Immature natural killer cell (primary cell): ENCODE data around the gene RAX. TPM values are rescaled to one million over a fixed set of nuclear protein-coding genes. Genes with fewer than 3 reads are reported as not detected.

ENCODE experiments used
- DNase-seq, 3 donors: peaks; one replicate each; pipeline ENCODE4 v3.0.0; 2022; ENCODE audit warnings: mixed read lengths in 1 of 3
- H3K27ac Mint-ChIP-seq, 6 donors: one replicate each; pipeline ENCODE4 v1.8.0; 2020; ENCODE audit warnings: mixed read lengths in 6 of 6, mild to moderate bottlenecking in 5 of 6, inconsistent platforms in 4 of 6, moderate library complexity in 3 of 6
- H3K27me3 Mint-ChIP-seq, 3 donors: one replicate each; pipeline ENCODE4 v1.8.0; 2020 to 2021; ENCODE audit warnings: low read depth in 3 of 3, mild to moderate bottlenecking in 3 of 3, mixed read lengths in 3 of 3, moderate library complexity in 3 of 3, inconsistent platforms in 1 of 3
- H3K36me3 Mint-ChIP-seq, 3 donors: one replicate each; pipeline ENCODE4 v1.8.0; 2020; ENCODE audit warnings: mixed read lengths in 3 of 3, inconsistent platforms in 2 of 3, mild to moderate bottlenecking in 2 of 3
- H3K4me1 Mint-ChIP-seq, 2 donors: one replicate each; pipeline ENCODE4 v1.8.0; 2020; ENCODE audit warnings: inconsistent platforms in 2 of 2, mild to moderate bottlenecking in 2 of 2, mixed read lengths in 2 of 2, moderate library complexity in 1 of 2
- H3K4me3 Mint-ChIP-seq, 5 donors: one replicate each; pipeline ENCODE4 v1.8.0; 2020; ENCODE audit warnings: mild to moderate bottlenecking in 5 of 5, mixed read lengths in 5 of 5, inconsistent platforms in 3 of 5, moderate library complexity in 3 of 5
- H3K9me3 Mint-ChIP-seq, 6 donors: one replicate each; pipeline ENCODE4 v1.8.0; 2020; ENCODE audit warnings: mild to moderate bottlenecking in 6 of 6, mixed read lengths in 6 of 6, inconsistent platforms in 4 of 6, moderate library complexity in 3 of 6
- polyA plus RNA-seq, 3 donors: library from polyadenylated mRNA; unstranded; fragments of 300-500 nt; fragmentation: Illumina TruSeq; gene quantifications; one replicate each; pipeline ENCODE4 v1.2.3, GENCODE V29; 2021

Gene RAX
- polyA plus RNA-seq, 3 donors from 2014 or later: not detected

- Mint-ChIP-seq H3K4me1 (no peaks in the 10 kb centered on the region), H3K27ac (no peak overlapping the region)
Measured at GRCh38 chr18:59286341-59286740, 13.1 kb upstream of the RAX start.

GRCh38 chr18:59282341-59282740 lies 9.1 kb upstream of the RAX start:
- H3K4me3 Mint-ChIP-seq: no peak overlapping the region
- no peaks in the 10 kb centered on the region for H3K36me3 Mint-ChIP-seq
- H3K4me1 Mint-ChIP-seq: no peaks in the 10 kb centered on the region
- peaks cover 6 to 9% (median 8%) of the 10 kb centered on the region in 3 donors for H3K27me3 Mint-ChIP-seq
- DNase-seq: no peak
- H3K9me3 Mint-ChIP-seq: peaks cover 0 to 6% (median 0%) of the 10 kb centered on the region in 6 donors
- no peak overlapping the region for H3K27ac Mint-ChIP-seq

More at GRCh38 chr18:59286341-59286740, 13.1 kb upstream of the RAX start:
- Mint-ChIP-seq H3K27me3 (peaks cover 3 to 9% (median 7%) of the 10 kb centered on the region in 3 donors), H3K36me3 (no peaks in the 10 kb centered on the region), H3K9me3 (peaks cover 0 to 13% (median 0%) of the 10 kb centered on the region in 6 donors), H3K4me3 (no peak overlapping the region)
- DNase-seq: no peak

GRCh38 chr18:59279722-59280121 lies 6.5 kb upstream of the RAX start:
- DNase-seq: no peak
- Mint-ChIP-seq H3K4me3 (no peak overlapping the region), H3K27ac (no peak overlapping the region), H3K4me1 (no peaks in the 10 kb centered on the region), H3K9me3 (peaks cover 0 to 4% (median 0%) of the 10 kb centered on the region in 6 donors), H3K36me3 (no peaks in the 10 kb centered on the region), H3K27me3 (peaks cover 9 to 14% (median 10%) of the 10 kb centered on the region in 3 donors)

- DNase-seq: no peak
- no peak overlapping the region for H3K27ac Mint-ChIP-seq
- H3K4me3 Mint-ChIP-seq: no peak overlapping the region
- H3K4me1 Mint-ChIP-seq: no peaks in the 10 kb centered on the region
- H3K9me3 Mint-ChIP-seq: peaks cover 0 to 2% (median 0%) of the 10 kb centered on the region in 6 donors
- H3K27me3 Mint-ChIP-seq: peaks cover 9 to 14% (median 11%) of the 10 kb centered on the region in 3 donors
- H3K36me3 Mint-ChIP-seq: no peaks in the 10 kb centered on the region
Measured at GRCh38 chr18:59279193-59279592, 5.9 kb upstream of the RAX start.

GRCh38 chr18:59278793-59279192 lies 5.5 kb upstream of the RAX start:
- Mint-ChIP-seq H3K36me3 (no peaks in the 10 kb centered on the region), H3K27me3 (peaks cover 9 to 14% (median 12%) of the 10 kb centered on the region in 3 donors), H3K9me3 (peaks cover 0 to 2% (median 0%) of the 10 kb centered on the region in 6 donors), H3K27ac (no peak overlapping the region), H3K4me1 (no peaks in the 10 kb centered on the region), H3K4me3 (no peak overlapping the region)
- DNase-seq: no peak

GRCh38 chr18:59276047-59276446 lies 2.8 kb upstream of the RAX start:
- H3K4me3 Mint-ChIP-seq: no peak overlapping the region
- H3K9me3 Mint-ChIP-seq: peaks cover 0 to 2% (median 0%) of the 10 kb centered on the region in 6 donors
- peaks cover 8 to 16% (median 13%) of the 10 kb centered on the region in 3 donors for H3K27me3 Mint-ChIP-seq
- H3K4me1 Mint-ChIP-seq: no peaks in the 10 kb centered on the region
- no peak for DNase-seq
- H3K27ac Mint-ChIP-seq: no peak overlapping the region
- H3K36me3 Mint-ChIP-seq: no peaks in the 10 kb centered on the region

GRCh38 chr18:59275406-59275949 lies 2.2 kb upstream of the RAX start:
- no peaks in the 10 kb centered on the region for H3K36me3 Mint-ChIP-seq
- DNase-seq: no peak
- H3K27ac Mint-ChIP-seq: no peak overlapping the region
- no peaks in the 10 kb centered on the region for H3K4me1 Mint-ChIP-seq
- no peak overlapping the region for H3K4me3 Mint-ChIP-seq
- peaks cover 10 to 19% (median 19%) of the 10 kb centered on the region in 3 donors for H3K27me3 Mint-ChIP-seq
- H3K9me3 Mint-ChIP-seq: no peaks in the 10 kb centered on the region

- H3K4me1 Mint-ChIP-seq: peaks cover 4% of the 10 kb centered on the region in 2 donors
- no peaks in the 10 kb centered on the region for H3K9me3 Mint-ChIP-seq
- DNase-seq: no peak
- no peak overlapping the region for H3K4me3 Mint-ChIP-seq
- H3K36me3 Mint-ChIP-seq: peaks cover 0 to 3% (median 0%) of the 10 kb centered on the region in 3 donors
- peaks cover 17 to 24% (median 22%) of the 10 kb centered on the region in 3 donors for H3K27me3 Mint-ChIP-seq
- H3K27ac Mint-ChIP-seq: no peak overlapping the region
Measured at GRCh38 chr18:59274533-59274928, 1.3 kb upstream of the RAX start.

- no peak for DNase-seq
- peaks cover 0 to 4% (median 0%) of the 10 kb centered on the region in 3 donors for H3K36me3 Mint-ChIP-seq
Measured at GRCh38 chr18:59273759-59274532, 692 bp upstream of the RAX start.

GRCh38 chr18:59272221-59272888 lies 899 bp downstream of the RAX start:
- no peak overlapping the region for H3K27ac Mint-ChIP-seq

More at GRCh38 chr18:59273759-59274532, 692 bp upstream of the RAX start:
- H3K27ac Mint-ChIP-seq: no peak overlapping the region
- no peak overlapping the region for H3K4me3 Mint-ChIP-seq
- H3K4me1 Mint-ChIP-seq: peaks cover 4 to 6% of the 10 kb centered on the region in 2 donors
- peaks cover 17 to 24% (median 23%) of the 10 kb centered on the region in 3 donors for H3K27me3 Mint-ChIP-seq
- no peaks in the 10 kb centered on the region for H3K9me3 Mint-ChIP-seq

GRCh38 chr18:59271606-59272220 lies 1.5 kb downstream of the RAX start:
- Mint-ChIP-seq H3K27me3 (peaks cover 23 to 30% (median 24%) of the 10 kb centered on the region in 3 donors), H3K36me3 (peaks cover 0 to 4% (median 0%) of the 10 kb centered on the region in 3 donors), H3K27ac (no peak overlapping the region), H3K4me3 (peak overlapping the region in 1 of 5 donors; percentile 38), H3K4me1 (peaks cover 6% of the 10 kb centered on the region in 2 donors), H3K9me3 (no peaks in the 10 kb centered on the region)
- no peak for DNase-seq

More at GRCh38 chr18:59272221-59272888, 899 bp downstream of the RAX start:
- DNase-seq: no peak
- H3K4me3 Mint-ChIP-seq: peak overlapping the region in 1 of 5 donors; percentile 38
- H3K27me3 Mint-ChIP-seq: peaks cover 24 to 28% (median 25%) of the 10 kb centered on the region in 3 donors
- peaks cover 6% of the 10 kb centered on the region in 2 donors for H3K4me1 Mint-ChIP-seq
- peaks cover 0 to 4% (median 0%) of the 10 kb centered on the region in 3 donors for H3K36me3 Mint-ChIP-seq
- H3K9me3 Mint-ChIP-seq: no peaks in the 10 kb centered on the region

- H3K27me3 Mint-ChIP-seq: peaks cover 26 to 40% (median 29%) of the 10 kb centered on the region in 3 donors
- no peak overlapping the region for H3K27ac Mint-ChIP-seq
- H3K4me3 Mint-ChIP-seq: no peak overlapping the region
- no peaks in the 10 kb centered on the region for H3K9me3 Mint-ChIP-seq
- no peak for DNase-seq
- peaks cover 6% of the 10 kb centered on the region in 2 donors for H3K4me1 Mint-ChIP-seq
- peaks cover 0 to 4% (median 0%) of the 10 kb centered on the region in 3 donors for H3K36me3 Mint-ChIP-seq
Measured at GRCh38 chr18:59270689-59271257, 2.5 kb downstream of the RAX start.

- H3K36me3 Mint-ChIP-seq: peaks cover 0 to 4% (median 0%) of the 10 kb centered on the region in 3 donors
- no peak for DNase-seq
- H3K27ac Mint-ChIP-seq: no peak overlapping the region
- H3K4me1 Mint-ChIP-seq: peaks cover 6% of the 10 kb centered on the region in 2 donors
- peak overlapping the region in 4 of 5 donors; percentile 1 to 60 (median 24) for H3K4me3 Mint-ChIP-seq
- peaks cover 25 to 35% (median 26%) of the 10 kb centered on the region in 3 donors for H3K27me3 Mint-ChIP-seq
- H3K9me3 Mint-ChIP-seq: no peaks in the 10 kb centered on the region
Measured at GRCh38 chr18:59269563-59270119, 3.6 kb downstream of the RAX start.
